Esophagus (tissue), 2 donors: Measurements from ENCODE around the gene HTR2B. TPM values are rescaled to one million over a fixed set of nuclear protein-coding genes. Genes with fewer than 3 reads are reported as not detected.
"Not testable (repeated sequence)": the region's sequence is repeated elsewhere in the genome, so short reads cannot be mapped to it uniquely, and the experiment has no call there.

Source experiments
- H3K27ac ChIP-seq, 2 donors: one replicate each; pipeline ENCODE4 v1.5.1; 2013; ENCODE audit warnings: low read depth in 2 of 2, mild to moderate bottlenecking in 2 of 2, inconsistent platforms in 1 of 2, low read length in 1 of 2, moderate library complexity in 1 of 2
- H3K27me3 ChIP-seq, 2 donors: one replicate each; pipeline ENCODE4 v1.6.1; 2013; ENCODE audit warnings: low read length in 2 of 2, control low read depth in 1 of 2, mild to moderate bottlenecking in 1 of 2; ENCODE audit not compliant: insufficient read depth in 2 of 2, control insufficient read depth in 1 of 2
- H3K36me3 ChIP-seq, 2 donors: one replicate each; pipeline ENCODE4 v1.6.1; 2013; ENCODE audit warnings: low read length in 1 of 2; ENCODE audit not compliant: control insufficient read depth in 2 of 2, insufficient read depth in 2 of 2
- H3K4me1 ChIP-seq, 2 donors: one replicate each; pipeline ENCODE4 v1.6.1; 2013; ENCODE audit warnings: low read length in 1 of 2; ENCODE audit not compliant: control insufficient read depth in 2 of 2, insufficient read depth in 2 of 2
- H3K4me3 ChIP-seq, 2 donors: one replicate each; pipeline ENCODE4 v1.5.1; 2013; ENCODE audit warnings: low read length in 2 of 2, mild to moderate bottlenecking in 2 of 2, low read depth in 1 of 2, moderate library complexity in 1 of 2
- H3K9me3 ChIP-seq, 2 donors: one replicate each; pipeline ENCODE4 v1.6.1; 2013; ENCODE audit warnings: mild to moderate bottlenecking in 2 of 2, low read depth in 1 of 2, low read length in 1 of 2, moderate library complexity in 1 of 2; ENCODE audit not compliant: control insufficient read depth in 2 of 2, insufficient read depth in 1 of 2
- WGBS, 2 donors: extraction: QIAGEN DNeasy Blood & Tissue Kit; methylation state at CpG; one replicate each; pipeline ENCODE4 v1.1.7; 2013; 5-methylcytosine and 5-hydroxymethylcytosine counted together
- polyA plus RNA-seq, 2 donors: library from polyadenylated mRNA; stranded (reverse); fragments of 200-250 nt; gene quantifications; one replicate each; pipeline ENCODE4 v1.2.3, GENCODE V29; 2013
- donor health status: healthy with polysubstance abuse.
- donor health status: Bipolar disorder and iron deficiency.

HTR2B gene
- polyA plus RNA-seq, 2 donors = 0.49 to 1.3 TPM

DNA sequence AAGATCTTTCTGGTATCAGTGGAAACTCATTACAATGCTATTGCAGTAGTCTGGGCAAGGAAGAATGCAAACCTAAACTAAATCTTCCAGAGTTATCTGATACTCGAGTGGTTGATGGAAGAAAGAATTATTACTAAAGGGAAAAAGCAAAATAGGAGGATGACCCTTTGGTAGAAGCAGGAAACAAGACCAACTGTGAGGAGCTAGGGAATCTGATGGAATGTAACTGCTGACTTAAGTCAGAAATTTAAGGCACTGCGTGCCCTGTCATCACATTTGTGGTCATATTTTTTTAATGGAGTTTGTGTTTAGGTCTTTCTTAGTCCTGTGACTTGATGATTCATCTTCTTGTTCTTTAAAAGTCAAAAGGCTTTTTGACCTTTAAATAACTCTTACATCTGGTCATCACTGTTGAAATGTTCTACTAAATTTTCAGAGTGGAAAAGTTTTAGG lies 37.1 kb upstream of the HTR2B start:
- H3K27me3 ChIP-seq = no peaks in the 10 kb centered on the region
- peak overlapping the region in 1 of 2 donors; percentile 16 for H3K27ac ChIP-seq
- no peak overlapping the region for H3K4me3 ChIP-seq
- no peaks in the 10 kb centered on the region for H3K4me1 ChIP-seq
- no peaks in the 10 kb centered on the region for H3K36me3 ChIP-seq
- 60% methylated on average over 2 of the region's 2 CpGs for WGBS, 2 donors
- no peaks in the 10 kb centered on the region for H3K9me3 ChIP-seq

DNA sequence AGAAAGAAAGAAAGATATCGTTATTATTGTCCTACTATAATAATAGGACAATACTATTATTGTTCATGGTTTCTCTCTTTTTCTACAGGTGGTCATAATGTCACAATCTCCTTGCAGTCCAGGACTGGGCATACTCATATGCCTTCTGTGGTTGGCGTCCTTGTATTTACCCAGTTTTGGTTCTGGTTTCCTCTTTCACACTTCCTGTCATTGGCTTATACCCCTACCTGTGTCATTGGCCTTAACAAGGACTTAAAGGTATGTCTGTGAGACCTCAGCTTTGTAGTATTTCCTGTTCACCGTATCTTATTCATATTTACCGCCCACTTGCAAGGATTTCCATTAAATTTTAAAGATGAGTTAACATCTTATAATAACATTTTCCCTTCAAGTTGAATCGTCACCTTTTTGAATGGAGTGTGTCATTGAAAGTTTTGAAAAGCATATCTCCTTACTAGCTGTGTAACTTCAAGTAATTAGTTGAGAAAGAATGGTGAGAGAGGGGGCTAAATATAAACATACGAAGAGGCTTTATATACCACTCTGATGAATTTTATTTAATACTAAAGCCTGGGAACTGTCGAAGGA lies 36.5 kb upstream of the HTR2B start:
- 75 to 77% methylated on average over 7 of the region's 7 CpGs for WGBS, 2 donors
- H3K27ac ChIP-seq = peak overlapping the region in 1 of 2 donors; percentile 16

DNA sequence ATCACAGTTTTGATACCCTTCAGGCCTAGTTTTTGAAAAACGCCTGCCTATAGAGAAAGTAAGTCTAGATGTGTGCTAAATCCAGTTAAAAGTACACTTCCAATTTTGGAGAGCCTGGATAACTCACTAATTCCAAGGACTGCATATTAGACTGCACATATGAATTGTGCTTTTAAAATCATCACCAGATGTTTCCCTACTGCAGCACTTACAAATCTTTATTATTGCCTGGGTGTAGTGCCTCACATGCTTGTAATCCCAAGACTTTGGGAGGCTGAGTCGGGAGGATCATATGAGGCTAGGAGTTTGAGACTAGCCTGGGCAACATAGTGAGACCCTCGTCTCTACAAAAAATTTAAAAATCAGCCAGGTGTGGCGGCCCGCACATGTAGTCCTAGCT lies 35.9 kb upstream of the HTR2B start:
- Histone ChIP-seq H3K9me3 (no peaks in the 10 kb centered on the region), H3K4me1 (no peaks in the 10 kb centered on the region), H3K27me3 (no peaks in the 10 kb centered on the region), H3K36me3 (no peaks in the 10 kb centered on the region), H3K4me3 (no peak overlapping the region), H3K27ac (no peak overlapping the region)
- 96% methylated on average over 5 of the region's 5 CpGs for WGBS, 2 donors

More for the DNA sequence above, 36.5 kb upstream of the HTR2B start:
- Histone ChIP-seq H3K27me3 (no peaks in the 10 kb centered on the region), H3K4me3 (no peak overlapping the region), H3K9me3 (no peaks in the 10 kb centered on the region), H3K36me3 (no peaks in the 10 kb centered on the region), H3K4me1 (no peaks in the 10 kb centered on the region)

DNA sequence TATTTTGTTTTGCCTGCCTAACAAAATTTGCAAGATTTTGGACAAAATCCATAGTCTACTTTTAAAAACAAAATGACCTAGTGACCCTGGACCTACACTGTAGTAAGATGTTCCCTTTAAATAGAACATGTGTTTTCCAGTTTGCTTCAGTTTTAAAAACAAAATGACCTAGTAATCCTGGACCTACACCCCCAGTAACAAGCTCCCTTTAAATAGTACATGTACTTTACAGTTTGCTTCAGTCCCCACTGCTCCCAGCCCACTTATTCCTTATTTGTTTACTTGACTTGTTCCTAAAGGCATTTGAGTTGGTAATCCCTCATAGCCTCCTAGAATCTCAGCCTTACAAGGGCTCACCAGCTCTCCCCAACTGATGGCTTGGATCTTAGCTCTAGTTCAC lies 34.5 kb upstream of the HTR2B start:
- no peaks in the 10 kb centered on the region for H3K27me3 ChIP-seq
- H3K27ac ChIP-seq = no peak overlapping the region
- no peaks in the 10 kb centered on the region for H3K9me3 ChIP-seq
- H3K4me3 ChIP-seq = no peak overlapping the region
- peaks cover 0 to 3% of the 10 kb centered on the region in 2 donors for H3K36me3 ChIP-seq
- H3K4me1 ChIP-seq = no peaks in the 10 kb centered on the region

DNA sequence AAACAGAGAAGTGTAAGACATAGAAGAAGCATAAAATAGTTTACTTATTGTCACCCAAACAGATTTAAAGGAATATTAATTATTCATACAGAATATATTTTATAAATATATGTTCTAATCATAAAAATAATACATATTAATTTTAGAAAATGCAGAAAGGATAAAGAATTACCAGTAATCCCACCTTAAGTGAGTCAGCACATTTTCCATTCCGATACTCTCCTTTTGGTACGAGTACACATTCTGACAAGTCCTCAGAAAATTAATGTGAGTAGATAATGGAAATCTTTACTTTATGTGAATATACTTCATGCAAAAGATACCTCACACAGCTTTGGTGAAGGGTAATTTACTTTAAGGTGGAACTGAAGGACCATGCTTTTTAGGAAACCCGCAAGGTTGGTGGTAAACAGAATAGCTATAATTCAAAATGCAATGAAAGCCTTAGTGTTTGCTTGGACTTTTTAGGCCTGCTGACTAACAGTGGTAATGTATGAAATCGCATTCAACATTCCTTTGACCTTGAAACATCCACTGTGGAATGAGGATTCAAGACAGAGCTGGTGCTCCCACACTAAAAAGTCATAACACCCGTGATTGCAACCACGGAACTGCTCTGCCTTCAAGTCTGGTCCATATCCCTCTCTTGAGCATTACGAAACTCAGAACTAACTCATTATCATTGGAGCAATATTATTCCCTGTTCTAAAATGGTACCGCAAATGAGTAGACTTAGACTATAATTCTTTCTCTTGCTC lies 28.1 kb upstream of the HTR2B start:
- Histone ChIP-seq H3K4me1 (no peaks in the 10 kb centered on the region), H3K4me3 (no peak overlapping the region), H3K9me3 (no peaks in the 10 kb centered on the region), H3K36me3 (peaks cover 0 to 4% of the 10 kb centered on the region in 2 donors), H3K27me3 (no peaks in the 10 kb centered on the region), H3K27ac (no peak overlapping the region)
- WGBS, 2 donors = 91 to 96% methylated on average over 8 of the region's 8 CpGs

DNA sequence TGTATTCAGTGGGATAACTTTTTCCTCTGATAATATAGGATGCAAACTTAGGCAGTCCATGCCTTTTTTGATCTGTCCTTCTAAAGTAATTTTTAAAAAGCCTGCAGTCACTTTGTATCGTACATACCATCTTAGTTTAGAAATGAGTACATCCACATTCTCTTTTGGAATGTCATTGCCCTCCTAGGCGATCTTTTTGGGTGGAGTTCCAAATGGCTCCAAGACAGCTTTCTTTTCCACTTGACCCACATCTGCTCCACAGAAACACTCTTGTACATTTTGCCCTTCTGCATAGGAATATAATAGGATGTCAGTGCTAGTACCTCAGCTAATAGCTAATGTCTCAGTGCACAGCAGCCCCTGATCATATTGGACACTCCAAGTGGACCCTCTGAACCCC lies 21.8 kb upstream of the HTR2B start:
- Histone ChIP-seq H3K27ac (no peak overlapping the region), H3K9me3 (no peaks in the 10 kb centered on the region), H3K36me3 (peaks cover 0 to 3% of the 10 kb centered on the region in 2 donors), H3K27me3 (no peaks in the 10 kb centered on the region), H3K4me1 (no peaks in the 10 kb centered on the region), H3K4me3 (no peak overlapping the region)
- 84 to 86% methylated on average over 2 of the region's 2 CpGs for WGBS, 2 donors

DNA sequence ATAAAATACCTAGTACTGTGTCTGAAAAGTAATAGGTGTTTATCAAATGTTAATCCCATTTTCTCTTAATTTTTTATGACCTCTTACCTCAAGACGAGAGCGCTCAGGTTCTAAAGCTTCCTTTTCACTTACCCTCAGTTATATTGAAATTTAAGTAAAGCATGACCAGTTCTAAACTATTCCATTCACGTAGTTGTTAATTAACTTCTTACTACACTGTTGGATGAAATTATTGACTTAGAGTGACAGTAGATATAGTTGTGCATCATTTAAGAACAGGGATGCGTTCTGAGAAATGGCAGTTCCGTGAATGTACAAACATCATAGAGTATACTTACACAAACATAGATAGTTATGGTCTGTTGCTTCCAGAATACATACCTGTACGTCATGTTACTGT lies 20.1 kb upstream of the HTR2B start:
- H3K27ac ChIP-seq = no peak overlapping the region
- H3K4me3 ChIP-seq = no peak overlapping the region
- no peaks in the 10 kb centered on the region for H3K27me3 ChIP-seq
- no peaks in the 10 kb centered on the region for H3K9me3 ChIP-seq
- no peaks in the 10 kb centered on the region for H3K4me1 ChIP-seq
- WGBS, 2 donors = 94 to 96% methylated on average over 6 of the region's 6 CpGs
- H3K36me3 ChIP-seq = peaks cover 0 to 3% of the 10 kb centered on the region in 2 donors

DNA sequence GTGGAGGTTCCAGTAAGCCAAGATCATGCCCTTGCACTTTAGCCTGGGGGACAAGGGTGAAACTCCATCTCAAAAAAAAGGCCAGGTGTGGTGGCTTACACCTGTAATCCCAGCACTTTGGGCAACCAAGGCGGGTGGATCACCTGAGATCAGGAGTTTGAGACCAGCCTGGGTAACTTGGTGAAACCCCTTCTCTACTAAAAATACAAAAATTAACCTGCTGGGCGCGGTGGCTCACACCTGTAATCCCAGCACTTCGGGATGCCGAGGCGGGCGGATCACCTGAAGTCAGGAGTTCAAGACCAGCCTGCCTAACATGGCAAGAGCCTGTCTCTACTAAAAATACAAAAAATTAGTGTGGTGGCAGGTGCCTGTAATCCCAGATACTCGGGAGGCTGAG lies 16.0 kb upstream of the HTR2B start:
- H3K9me3 ChIP-seq, H3K36me3 ChIP-seq, H3K4me1 ChIP-seq, H3K27me3 ChIP-seq, H3K4me3 ChIP-seq, H3K27ac ChIP-seq: not testable (repeated sequence)
- 97% methylated on average over 8 of the region's 8 CpGs for WGBS, 2 donors

DNA sequence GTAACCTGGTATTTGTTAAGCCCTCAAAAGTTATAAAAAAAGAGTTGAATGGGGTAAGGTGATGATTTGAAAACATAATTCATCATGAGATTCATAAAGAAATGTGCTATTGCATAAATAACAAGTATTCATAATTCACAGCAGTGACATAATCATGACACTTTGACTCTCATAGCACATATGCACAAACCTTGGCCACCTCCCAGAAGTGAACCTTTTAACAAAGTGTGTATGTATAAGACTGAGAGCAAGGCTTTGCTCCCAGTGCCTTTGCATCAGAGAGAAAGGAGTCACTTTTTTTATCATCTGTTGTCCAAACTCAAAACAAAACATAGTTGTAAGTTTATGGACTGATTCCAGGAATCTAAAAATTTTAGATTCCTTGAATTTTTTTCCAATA lies 15.0 kb upstream of the HTR2B start:
- no peaks in the 10 kb centered on the region for H3K9me3 ChIP-seq
- peaks cover 2 to 3% of the 10 kb centered on the region in 2 donors for H3K36me3 ChIP-seq
- H3K4me3 ChIP-seq = no peak overlapping the region
- H3K27ac ChIP-seq = no peak overlapping the region
- no peaks in the 10 kb centered on the region for H3K4me1 ChIP-seq
- no peaks in the 10 kb centered on the region for H3K27me3 ChIP-seq

DNA sequence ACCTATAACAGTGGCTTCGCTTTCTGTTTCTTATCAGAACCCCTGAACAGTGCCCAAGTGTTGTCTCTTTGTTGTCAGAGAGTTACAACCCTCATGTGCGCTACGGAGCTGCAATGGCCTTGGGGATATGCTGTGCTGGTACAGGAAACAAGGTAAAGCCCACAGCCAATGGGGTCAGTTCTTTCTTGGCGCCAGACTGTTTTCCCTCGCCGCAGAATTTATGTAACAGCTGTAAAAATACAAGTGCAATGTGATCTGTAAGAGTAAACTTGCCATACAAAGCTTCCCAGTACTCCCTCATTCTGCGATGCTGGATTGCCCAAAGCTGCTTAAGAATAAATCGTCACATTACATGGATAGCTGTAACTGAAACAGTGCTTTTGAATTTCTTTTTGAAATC lies 13.9 kb upstream of the HTR2B start:
- Histone ChIP-seq H3K36me3 (peaks cover 2 to 3% of the 10 kb centered on the region in 2 donors), H3K27ac (no peak overlapping the region), H3K27me3 (no peaks in the 10 kb centered on the region), H3K9me3 (no peaks in the 10 kb centered on the region), H3K4me1 (no peaks in the 10 kb centered on the region), H3K4me3 (no peak overlapping the region)
- 88 to 89% methylated on average over 8 of the region's 8 CpGs for whole genome bisulfite sequencing, 2 donors
